HG03135 (cell line): ENCODE results near the gene PLA2G4B.

Experiments
- ATAC-seq: cut with Tn5 transposase; IDR thresholded peaks from one replicate; pipeline ENCODE4 v1.9.1; 2021; ENCODE audit warnings: mild to moderate bottlenecking, moderate library complexity; ENCODE audit not compliant: unreplicated experiment

Gene PLA2G4B

DNA sequence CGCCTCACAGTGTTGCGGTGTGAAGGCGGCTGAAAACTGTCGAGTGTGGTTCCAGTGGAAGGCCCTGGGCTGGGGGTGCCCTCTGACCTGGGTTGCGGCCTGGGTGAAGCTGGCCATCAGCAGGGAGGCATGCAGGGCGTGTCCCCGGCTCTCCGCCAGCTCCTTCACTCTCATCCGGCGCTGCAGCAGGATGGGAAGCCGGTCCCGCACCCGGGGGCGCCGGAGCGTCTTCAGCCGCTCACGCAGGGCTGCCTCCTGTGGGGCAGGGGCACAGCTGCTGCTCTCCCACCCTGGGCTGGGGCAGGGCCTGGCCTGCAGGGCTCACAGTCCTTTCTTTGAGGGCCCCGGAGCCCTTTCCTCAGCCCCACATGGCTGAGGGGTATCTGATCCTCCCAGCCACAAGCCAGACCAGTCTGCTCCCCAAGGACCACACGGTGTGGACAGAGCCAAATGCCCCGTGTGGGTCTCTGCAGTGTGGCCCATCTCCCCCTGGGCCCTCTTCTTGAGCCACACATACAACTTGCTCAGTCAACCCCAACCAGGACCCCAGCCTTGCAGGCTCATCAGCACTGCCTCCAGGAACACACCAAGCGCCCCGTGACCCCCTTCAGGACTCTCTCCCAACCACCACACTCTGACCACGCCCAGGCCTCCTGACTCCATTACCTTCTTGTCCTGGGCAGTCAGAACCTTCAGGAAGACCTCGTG, 28.4 kb downstream of the PLA2G4B start:
- no peak for ATAC-seq

DNA sequence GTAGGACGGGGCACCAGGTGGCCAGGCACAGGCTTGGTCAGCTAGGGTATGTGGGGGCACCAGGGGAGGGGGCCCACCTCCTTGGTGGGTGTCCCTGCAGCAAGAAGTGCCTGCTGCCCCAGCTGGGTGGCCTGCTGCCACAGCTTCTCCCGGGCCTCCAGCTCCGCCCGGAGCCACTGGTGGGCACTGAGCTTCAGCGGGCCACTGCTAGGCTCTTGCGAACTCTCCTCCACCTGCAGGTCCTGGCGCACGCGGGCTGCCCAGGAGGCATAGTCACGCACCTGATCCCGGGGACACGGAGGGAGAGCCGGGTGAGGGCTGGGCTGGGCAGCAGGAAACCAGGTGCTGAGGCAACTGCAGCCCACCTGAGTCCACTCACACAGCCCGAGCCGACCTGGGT, 29.7 kb downstream of the PLA2G4B start:
- no peak for ATAC-seq

DNA sequence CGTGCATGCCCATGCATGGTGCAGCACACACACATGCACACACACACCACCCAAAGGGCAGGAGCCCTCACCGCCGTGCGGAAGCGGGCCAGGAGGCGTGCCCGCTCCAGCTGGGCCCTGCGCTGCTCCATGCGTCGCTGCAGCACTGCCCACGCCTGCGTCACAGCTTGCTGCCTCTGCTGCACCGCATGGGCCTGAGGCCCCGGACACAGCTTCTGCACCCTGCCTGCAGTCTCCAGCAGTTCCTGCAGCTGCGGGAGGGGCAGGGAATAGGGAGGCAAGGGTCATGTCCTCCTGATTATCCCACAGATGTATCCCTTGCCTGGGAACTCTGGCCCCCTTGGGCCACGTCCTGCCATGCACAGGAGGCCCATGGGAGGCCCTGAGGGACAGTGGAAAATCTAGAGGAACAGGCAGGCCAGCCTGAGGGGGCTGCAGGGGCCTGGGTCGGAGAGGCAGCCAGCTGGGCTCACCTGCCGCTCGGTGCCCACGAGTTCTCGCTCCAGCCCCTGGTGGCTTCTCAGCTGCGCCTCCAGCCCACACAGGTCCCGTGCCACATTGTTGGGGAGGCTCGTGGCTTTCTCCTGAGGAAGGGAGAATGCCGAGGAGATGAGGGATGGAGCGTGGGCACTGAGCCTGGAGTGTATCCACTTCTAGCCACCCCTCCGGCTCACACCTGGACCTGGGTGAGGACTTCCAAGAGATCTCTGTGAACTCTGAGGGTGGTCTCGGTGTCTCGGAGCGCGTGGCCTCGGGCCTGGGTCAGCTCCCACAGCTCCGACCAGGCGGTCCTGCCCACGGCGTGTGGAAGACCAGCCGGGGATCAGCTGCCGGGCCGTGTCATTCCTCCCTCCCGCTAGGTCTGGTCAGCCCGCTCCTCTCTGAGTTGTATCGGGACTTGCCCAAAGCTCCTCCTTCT, 31.4 kb downstream of the PLA2G4B start:
- no peak for ATAC-seq

DNA sequence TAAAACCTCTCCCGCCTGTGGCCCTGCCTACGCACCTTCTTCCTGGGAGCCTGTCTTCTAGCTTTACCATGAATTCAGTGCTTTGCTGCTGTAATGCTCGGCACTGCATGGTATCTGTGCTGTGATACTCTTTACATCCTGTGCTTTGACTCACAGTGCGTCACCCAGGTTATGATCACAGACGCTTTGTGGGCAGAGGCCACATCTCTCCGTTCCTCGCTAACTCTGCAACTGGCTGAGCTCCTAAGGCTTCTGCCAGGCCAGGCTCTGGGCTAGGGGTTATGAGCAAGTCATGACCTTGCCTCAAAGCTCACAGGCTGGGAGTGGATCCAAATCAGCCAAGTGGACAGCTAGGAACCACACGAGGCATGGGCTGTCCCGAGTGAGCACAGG, 32.0 kb downstream of the PLA2G4B start:
- no peak for ATAC-seq

DNA sequence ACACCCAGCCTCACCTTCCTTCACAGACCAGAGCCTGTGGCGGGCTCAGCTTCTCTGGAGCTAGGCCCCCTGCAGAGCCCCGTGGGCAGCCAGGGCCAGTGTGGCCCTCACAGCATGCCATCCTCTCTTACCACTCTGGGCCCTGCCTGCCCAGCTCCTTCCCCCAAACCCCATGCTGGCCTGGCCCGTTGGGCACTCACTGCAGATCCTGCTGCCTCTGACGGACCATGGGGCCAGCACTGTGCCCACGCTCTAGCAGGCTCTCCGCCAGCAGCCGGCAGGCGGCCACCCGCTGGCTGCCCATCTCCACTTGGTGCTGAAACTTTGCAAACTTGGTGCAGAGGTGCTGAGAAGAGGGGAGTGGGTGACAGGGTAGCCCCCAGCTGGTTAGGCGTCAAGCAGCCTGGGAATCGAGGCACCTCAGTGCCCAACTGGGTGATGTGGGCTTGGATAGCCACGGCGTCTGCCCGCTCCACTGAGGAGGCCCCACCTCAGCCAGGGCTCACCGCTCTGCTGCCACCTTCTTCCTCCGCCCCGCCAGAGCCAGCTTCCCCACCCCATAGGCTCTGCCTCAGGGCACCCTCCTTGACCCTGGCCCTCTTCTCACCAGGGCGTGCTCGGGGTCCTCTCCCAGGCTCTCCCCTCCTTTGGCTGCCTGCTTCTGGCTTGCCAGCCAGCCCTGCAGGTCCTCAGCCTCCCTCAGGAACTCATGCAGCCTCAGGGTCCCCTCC, 32.7 kb downstream of the PLA2G4B start:
- no peak for ATAC-seq

DNA sequence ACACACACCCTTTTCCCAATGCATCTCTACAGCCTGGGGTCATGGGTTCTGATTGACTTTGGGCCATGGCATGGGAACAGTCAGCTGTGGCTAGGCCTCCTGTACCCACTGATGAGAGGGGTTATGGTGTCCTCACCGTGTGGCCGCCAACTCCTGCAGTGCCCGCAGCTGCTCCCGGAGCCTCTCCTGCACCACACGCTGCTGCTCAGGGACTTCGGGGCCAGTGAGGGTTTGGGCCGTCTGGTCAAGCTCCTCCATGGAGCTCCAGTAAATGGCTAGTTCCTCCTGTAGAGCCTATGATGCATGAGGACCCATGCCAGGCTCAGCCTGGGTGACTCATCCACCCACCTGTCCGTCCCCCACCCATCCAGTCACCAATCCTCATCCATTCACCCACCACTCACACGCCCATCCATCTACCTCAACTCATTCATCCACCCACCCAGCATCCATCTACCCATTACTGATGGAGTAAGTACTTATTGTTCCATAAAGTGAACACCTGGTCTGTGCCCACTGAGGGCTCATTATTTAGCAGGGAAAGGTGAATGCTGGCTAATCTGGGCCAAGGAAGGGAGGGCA, 33.6 kb downstream of the PLA2G4B start:
- no peak for ATAC-seq

DNA sequence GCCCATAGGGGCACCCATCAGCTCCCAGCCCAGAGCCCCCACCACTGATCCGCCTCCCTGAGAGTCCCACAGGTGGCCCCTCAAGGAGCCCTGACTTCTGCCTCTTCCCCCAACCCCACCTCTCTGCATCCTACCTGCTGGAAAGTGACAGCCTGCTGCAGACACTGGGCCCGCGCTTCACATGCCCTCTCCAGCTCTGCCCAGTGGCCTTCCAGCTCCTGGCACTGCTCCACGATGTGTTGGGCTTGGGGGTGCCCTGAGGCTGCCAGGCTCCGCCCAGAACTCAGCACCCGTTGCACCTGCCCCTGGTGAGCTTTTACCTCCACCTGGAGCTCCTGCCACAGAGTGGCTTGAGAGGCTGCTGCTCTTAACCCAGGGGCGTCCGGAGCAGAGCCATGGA, 35.1 kb downstream of the PLA2G4B start:
- no peak for ATAC-seq

DNA sequence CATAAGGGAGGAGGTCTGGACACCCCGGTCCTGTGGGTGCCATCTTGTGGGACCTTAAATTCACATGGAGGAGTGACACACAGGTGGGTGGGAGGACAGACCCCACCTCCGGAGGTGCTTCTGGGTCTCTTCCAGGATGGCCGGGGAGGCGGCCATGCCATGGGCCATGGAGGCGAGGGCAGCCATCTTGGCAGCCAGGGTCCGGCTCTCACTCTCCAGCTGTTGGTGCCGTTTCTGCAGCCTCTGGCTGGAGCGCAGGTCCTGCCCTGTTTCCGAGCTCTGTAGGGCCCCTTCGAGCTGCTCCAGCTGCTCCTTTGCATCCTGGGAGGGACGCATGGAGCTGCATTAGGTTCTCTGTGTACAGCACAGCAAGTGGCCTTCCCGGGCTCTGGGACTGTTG, 36.1 kb downstream of the PLA2G4B start:
- ATAC-seq, result no peak

DNA sequence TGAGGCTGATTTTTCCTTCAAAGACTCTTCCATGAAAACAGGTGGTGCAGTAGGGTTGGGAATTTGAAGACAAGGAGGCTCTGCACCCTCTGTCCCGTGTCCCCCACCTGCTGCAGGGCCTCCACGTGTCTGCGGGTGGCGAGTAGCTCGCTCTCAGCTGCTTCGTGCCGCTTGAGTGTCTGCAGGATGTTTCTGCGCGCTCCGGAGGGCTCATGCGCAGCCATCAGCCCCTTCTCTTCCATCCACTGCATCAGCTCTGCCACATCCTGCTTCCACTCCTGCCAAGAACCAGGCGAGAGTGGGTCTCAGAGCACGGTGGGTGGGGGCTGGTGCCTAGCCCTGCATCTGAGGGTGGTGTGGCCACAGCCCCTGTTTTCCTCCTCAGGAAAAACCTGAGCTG, 37.4 kb downstream of the PLA2G4B start:
- ATAC-seq, result no peak

DNA sequence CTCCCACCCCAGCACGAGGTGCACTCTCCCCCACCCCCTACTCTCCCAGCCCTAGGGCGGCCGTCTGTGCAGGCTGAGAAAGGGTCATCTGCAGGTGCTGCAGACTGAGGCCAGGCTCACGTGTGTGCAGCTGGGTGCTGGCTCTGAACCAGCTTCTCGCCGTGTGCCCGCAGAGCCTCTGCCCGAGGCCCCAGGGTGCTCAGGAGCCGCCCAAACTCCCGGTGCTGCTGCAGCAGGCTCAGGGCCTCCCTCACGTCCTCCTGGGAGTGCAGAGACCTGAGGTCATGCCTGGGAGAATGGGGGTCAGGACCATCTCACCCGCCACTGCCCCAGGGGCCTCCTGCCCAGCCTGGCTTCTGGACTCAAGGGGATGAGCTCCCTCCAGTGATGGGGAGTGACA, 38.0 kb downstream of the PLA2G4B start:
- ATAC-seq, result no peak

DNA sequence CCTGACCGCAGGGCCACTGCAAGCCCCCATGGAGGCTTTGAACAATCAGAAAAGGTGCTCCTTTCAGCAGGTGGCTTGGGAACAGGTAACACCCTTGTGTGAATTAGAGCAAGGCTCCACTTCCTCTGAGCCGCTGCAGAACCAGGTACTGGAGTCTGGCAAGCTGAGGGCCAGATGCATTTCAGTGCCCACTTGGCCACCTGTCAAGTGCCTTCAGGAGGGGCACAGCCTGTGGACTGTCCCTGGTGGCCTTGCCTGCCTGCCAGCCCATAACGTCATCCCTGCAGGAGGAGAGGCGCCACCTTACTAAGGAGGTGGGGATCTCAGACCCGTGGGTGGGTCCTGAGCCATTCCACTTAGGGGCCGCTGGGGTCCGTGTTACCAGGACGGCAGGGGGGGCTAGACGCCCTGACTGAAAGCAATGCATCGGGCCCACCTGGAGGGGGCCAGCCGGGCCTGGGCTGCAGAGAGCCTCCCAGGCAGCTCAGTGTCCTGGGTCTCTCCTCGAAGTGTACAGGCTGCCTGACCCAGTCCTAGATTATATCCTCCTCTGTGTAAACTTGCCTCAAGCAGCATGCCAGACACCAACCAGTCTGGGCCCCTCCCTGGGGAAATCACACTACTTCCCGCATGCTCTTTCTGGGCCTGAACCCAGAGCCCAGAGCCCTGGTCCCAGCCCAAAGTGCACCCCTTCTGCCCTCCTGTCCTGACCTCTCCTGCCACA, 39.1 kb downstream of the PLA2G4B start:
- ATAC-seq, result no peak

DNA sequence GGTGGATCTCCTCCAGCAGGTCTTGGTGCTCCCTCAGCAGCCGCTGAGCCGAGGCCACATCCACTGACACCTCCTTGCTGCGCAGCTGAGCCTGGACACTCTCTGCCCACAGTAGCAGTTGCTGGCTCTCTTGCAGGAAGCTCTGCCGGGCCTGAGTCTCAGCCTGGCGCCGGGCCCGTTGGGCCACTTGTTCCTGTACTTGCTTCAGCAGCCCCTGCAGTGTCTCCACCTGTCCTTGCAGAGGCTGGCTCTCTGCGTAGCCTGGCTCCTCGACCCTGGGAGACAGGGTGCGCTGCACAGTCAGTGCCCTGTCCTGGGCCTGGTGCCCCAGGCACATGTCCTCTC, 39.7 kb downstream of the PLA2G4B start:
- ATAC-seq, result no peak

DNA sequence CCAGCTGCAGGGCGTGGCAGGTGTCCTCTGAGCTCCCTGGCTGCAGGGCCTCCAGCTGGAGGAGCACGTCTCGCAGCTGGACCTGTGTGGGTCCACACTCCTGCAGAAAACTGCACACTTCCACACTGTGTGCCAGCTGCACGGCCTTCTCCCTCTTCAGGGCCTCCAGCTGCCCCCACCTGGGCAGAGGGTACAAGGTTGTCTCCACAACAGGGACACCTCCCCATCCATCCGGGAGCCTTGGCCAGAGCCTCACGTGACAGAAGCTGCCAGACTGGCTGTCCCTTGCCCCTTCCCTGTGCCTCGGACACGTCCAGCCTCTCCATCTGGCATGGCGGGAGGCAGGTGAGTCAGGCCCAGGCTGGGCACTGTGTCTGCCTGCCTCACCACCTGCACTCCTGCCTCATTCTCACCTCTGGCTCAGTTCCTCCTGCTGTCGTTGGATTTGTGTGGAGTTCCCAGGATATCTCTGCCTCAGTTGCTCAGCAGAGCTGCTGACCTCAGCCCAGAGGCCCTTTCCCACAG, 40.7 kb downstream of the PLA2G4B start:
- ATAC-seq, result no peak

DNA sequence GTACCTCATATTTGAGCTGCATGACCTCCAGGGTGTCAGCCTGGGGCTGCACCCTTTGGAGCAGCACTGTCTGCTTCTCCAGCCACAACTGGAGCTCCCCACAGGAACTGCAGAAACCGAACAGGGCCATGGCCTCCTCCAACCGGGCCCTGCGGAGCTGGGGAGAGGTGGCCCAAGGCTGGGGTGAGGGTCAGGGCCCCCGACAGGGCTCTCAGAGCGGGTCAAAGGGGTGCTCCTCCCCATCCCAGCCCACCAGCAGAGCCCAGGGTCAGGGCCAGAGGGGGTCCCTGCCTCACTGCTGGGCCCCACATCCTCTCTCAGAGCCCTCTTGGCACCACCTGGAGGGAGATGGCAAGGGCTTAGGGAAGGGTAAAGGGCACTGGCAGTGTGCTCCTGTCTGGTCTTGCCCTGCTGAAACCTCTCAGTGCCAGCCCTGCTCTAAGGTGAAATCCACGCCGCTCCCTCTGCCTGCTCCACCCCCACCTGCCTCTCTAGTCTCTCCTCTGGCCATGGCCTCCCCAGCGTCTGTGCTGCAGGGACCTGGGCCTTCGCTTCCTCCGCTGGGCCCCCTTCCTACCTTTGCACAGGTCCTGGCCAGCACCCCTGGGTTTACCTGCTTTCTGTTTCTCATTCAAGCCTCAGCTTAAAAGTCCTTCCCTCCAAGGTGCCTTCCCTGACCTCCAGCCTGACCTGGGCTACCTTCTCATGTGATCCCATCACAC, 41.7 kb downstream of the PLA2G4B start:
- no peak for ATAC-seq

DNA sequence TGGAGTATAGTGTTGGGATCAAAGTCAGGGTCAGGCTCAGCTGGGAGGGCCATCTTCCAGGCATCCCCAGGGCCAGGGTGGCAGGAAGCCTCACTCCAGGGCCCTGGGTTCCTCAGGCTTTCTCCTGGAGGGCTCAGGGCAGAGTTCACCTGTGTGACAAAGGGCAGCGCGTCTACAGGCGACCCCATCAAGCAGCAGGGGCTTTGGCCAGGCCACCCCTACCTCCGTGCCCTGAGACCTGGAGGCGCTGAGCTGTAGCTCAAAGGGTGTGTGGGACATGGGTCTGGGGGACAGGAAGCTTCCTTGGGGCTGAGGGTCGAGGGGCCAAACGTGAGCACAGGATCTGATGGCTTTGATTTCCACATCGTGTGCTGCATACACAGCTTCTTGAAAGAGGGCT, 42.4 kb downstream of the PLA2G4B start:
- ATAC-seq, result no peak

DNA sequence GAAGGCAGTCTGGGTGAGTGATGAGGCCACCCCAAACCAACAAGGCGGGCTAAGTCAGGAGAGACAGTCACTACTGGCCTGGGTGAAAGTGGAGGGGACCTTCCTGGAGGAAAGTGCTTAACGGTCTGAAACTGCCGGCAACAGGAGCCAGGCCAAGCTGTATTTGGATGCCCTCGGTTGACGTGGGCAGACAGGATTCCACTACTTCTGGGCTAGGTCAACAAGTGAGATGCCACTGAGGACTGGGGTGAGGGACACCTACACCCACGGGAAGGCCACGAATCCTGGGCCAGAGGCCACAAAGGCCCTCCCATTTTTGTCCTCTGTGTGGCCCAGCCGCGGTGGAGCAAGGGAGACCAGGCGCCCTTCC, 42.9 kb downstream of the PLA2G4B start:
- no peak for ATAC-seq

DNA sequence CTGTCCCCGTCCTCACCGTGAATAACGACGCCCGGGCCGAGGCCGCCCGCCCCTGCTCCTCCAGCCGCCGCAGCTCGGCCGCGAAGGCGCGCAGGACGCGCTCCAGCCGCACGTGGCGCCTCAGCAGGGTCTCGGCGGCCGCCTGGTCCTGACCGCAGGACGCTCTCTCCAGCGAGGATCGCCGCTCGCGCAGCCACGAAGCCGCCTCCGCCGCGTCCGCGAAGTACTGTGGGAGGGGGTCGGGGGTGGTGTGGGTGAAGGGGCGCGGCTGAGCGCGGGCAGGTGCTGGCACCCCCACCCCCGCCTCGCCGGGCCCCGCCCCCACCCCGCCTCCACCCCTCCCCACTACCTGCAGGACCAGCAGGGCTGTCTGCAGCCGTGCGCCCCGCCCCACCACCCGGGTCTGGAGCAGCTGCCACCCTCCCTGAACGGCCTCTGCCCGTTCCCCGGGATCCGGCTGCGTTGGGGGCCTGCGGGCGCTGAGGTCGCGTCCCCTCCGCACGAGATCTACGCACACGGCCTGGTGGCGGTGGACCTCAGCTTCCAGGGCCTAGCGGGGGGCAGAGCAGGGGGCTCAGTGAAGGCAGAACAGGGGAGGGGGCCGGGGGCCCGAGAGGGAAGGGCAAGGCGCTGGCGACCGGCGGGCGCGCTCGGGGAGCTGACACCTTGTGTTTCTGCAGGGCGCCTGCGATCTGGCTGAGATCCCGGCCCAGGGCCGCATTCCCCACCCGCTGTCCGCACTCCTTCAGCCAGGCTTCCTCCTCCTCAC, 43.5 kb downstream of the PLA2G4B start:
- ATAC-seq, result no peak

DNA sequence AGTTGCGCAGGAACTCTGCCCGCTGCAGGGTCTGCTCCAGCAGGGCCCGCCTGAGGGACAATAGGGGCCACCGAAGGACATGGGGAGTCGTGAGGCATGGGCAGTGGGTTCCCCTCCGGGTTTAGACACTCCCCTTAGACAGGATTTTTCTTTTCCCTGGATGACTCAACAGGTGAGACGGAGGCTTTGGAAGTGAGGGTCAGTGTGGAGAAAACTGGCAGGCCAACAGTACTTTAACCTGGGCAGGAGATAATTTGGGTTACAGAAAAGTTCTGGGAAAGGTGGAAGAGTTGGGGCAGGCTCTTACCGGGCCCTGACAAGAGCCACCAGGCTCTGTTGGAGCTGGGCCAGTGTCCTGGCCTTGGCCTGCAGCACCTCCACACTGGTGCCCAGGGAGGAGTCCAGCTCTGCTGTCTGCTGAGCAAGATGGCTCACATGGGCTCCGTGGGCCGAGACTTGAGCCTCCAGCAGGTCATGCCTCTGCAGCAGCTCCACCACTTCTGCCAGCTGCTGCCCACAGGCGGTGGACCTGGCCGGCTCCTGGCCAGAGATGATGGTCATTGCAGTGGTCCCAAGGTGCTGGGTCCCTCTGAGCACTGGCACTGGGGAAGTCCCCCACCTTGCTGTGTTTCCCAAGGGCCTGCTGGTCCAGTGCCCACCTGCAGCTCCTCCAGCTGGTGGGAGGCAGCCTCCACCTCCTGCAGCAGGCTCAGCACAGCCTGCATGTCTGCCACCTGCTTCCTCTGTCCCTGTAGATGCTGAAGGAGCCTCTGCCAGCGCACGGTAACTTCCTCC, 44.2 kb downstream of the PLA2G4B start:
- ATAC-seq, result no peak

DNA sequence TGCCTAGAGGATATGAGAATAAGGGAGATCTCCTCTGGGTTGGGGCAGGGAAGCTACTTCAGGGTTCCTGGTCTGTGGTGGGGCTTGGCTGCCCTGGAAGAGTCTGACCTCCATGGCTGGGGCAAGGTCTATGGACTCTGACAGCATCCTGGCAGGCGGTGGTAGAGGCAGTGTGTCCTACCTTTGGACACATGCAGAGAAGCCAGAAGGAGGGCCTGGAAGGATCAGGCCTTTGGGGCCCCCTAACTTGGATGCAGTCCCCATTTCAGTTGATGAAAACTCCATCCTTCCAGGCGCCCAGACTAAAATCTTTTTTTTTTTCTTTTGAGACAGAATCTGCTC, 44.8 kb downstream of the PLA2G4B start:
- ATAC-seq, result no peak
